HepG2 (cell line): ENCODE data around the gene POMGNT2. TPM values are rescaled to one million over a fixed set of nuclear protein-coding genes. Genes with fewer than 3 reads are reported as not detected.

Experiments
- ELF3 ChIP-seq: IDR thresholded peaks from 2 replicates; pipeline ENCODE4 v1.6.1; 2016; ENCODE audit warnings: missing genetic modification reagents, missing compliant biosample characterization
- LCORL ChIP-seq, 2 experiments: fragments of 450-650 bp in 1 of 2; sonication (generic) in 1 of 2; formaldehyde crosslinking in 1 of 2; IDR thresholded peaks; 2 replicates each; pipeline versions ENCODE4 v1.5.0 to v1.6.1; 2017 to 2020; ENCODE audit warnings: antibody characterized with exemption in 1 of 2, missing genetic modification reagents in 1 of 2
- NFRKB ChIP-seq: fragments of 450-650 bp; IDR thresholded peaks from 2 replicates; pipeline ENCODE4 v1.6.1; 2017
- NPAS2 ChIP-seq: sonication (generic); formaldehyde crosslinking; IDR thresholded peaks from 2 replicates; pipeline ENCODE4 v1.8.0; 2022; ENCODE audit warnings: mild to moderate bottlenecking, missing genetic modification reagents, borderline replicate concordance
- PHF21A ChIP-seq: sonication (generic); formaldehyde crosslinking; IDR thresholded peaks from 2 replicates; pipeline ENCODE4 v1.5.0; 2020; ENCODE audit warnings: mild to moderate bottlenecking, missing genetic modification reagents
- RFX1 ChIP-seq: fragments of 450-650 bp; IDR thresholded peaks from 2 replicates; pipeline ENCODE4 v1.6.1; 2017
- SMARCC2 ChIP-seq: fragments of 450-650 bp; IDR thresholded peaks from 2 replicates; pipeline ENCODE4 v1.6.1; 2017; ENCODE audit warnings: antibody characterized with exemption, mild to moderate bottlenecking
- ZNF326 ChIP-seq: sonication (generic); formaldehyde crosslinking; IDR thresholded peaks from 2 replicates; pipeline ENCODE4 v1.4.0; 2020; ENCODE audit warnings: missing genetic modification reagents, borderline replicate concordance
- ZNF530 ChIP-seq: sonication (generic); formaldehyde crosslinking; IDR thresholded peaks from 2 replicates; pipeline ENCODE4 v1.5.0; 2020; ENCODE audit warnings: low read depth, mild to moderate bottlenecking, missing genetic modification reagents
- ZNF768 ChIP-seq: sonication (generic); formaldehyde crosslinking; IDR thresholded peaks from 2 replicates; pipeline ENCODE4 v1.4.0; 2020; ENCODE audit warnings: missing genetic modification reagents
- polyA plus RNA-seq, 8 experiments: library from polyadenylated mRNA; depleted of rRNA in 3 of 8; stranded (reverse) in 7 of 8; unstranded in 1 of 8; fragments of >200 nt; fragmentation: Illumina TruSeq in 4 of 8; extraction: Trizol in 4 of 8; gene quantifications; 2 replicates each; pipeline versions ENCODE4 v1.2.1 to v1.2.3, GENCODE V29; 2011 to 2016; ENCODE audit warnings: low read depth in 4 of 8, missing spikeins in 1 of 8, mixed read lengths in 1 of 8; ENCODE audit not compliant: insufficient read depth in 1 of 8
- total RNA-seq, 5 experiments: library from RNA; depleted of rRNA; stranded (reverse); fragments of >200 nt; fragmentation: Illumina TruSeq; extraction: Trizol; gene quantifications; 2 replicates each; pipeline ENCODE4 v1.2.3, GENCODE V29; 2016; ENCODE audit warnings: low read depth in 1 of 5
- TF ChIP-seq, protein P1 (sequence below): sonication (generic); formaldehyde crosslinking; IDR thresholded peaks from one replicate; pipeline ENCODE4 v1.5.1; 2020; ENCODE audit warnings: mild to moderate bottlenecking, missing genetic modification reagents; ENCODE audit errors: not compliant biosample characterization
- TF ChIP-seq, protein P2 (sequence below): sonication (generic); formaldehyde crosslinking; IDR thresholded peaks from 2 replicates; pipeline ENCODE4 v1.8.0; 2022; ENCODE audit warnings: mild to moderate bottlenecking, missing genetic modification reagents, borderline replicate concordance
- TF ChIP-seq, protein P3 (sequence below): sonication (generic); formaldehyde crosslinking; IDR thresholded peaks from 2 replicates; pipeline ENCODE4 v1.5.1; 2020; ENCODE audit warnings: mild to moderate bottlenecking, missing genetic modification reagents, borderline replicate concordance

POMGNT2 gene
- total and polyA plus RNA-seq, 2 of the 13 experiments (the other 11 are each of a cell fraction or from before 2014, with no cell fraction given), result 10.5 to 12.4 TPM

DNA sequence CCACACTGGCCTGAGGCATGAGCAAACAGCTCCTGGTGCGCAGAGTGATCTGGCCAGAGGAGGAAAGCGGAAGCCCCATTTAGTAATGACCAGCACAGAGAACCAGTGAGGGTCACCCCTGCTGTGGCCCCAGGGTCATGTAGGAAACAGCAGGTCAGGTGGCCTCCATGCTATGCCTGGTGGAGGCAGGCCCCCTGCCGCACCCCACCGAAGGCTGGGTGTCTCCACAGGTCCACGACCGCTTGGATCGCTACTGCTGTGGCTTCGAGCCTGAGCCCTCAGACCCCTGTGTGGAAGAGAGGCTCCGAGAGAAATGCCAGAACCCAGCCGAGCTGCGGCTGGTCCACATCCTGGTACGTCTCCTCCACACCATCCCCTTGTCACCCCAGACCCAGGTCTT, 52.6 kb downstream of the POMGNT2 start (continued):
- TF ChIP-seq, protein P1, sequence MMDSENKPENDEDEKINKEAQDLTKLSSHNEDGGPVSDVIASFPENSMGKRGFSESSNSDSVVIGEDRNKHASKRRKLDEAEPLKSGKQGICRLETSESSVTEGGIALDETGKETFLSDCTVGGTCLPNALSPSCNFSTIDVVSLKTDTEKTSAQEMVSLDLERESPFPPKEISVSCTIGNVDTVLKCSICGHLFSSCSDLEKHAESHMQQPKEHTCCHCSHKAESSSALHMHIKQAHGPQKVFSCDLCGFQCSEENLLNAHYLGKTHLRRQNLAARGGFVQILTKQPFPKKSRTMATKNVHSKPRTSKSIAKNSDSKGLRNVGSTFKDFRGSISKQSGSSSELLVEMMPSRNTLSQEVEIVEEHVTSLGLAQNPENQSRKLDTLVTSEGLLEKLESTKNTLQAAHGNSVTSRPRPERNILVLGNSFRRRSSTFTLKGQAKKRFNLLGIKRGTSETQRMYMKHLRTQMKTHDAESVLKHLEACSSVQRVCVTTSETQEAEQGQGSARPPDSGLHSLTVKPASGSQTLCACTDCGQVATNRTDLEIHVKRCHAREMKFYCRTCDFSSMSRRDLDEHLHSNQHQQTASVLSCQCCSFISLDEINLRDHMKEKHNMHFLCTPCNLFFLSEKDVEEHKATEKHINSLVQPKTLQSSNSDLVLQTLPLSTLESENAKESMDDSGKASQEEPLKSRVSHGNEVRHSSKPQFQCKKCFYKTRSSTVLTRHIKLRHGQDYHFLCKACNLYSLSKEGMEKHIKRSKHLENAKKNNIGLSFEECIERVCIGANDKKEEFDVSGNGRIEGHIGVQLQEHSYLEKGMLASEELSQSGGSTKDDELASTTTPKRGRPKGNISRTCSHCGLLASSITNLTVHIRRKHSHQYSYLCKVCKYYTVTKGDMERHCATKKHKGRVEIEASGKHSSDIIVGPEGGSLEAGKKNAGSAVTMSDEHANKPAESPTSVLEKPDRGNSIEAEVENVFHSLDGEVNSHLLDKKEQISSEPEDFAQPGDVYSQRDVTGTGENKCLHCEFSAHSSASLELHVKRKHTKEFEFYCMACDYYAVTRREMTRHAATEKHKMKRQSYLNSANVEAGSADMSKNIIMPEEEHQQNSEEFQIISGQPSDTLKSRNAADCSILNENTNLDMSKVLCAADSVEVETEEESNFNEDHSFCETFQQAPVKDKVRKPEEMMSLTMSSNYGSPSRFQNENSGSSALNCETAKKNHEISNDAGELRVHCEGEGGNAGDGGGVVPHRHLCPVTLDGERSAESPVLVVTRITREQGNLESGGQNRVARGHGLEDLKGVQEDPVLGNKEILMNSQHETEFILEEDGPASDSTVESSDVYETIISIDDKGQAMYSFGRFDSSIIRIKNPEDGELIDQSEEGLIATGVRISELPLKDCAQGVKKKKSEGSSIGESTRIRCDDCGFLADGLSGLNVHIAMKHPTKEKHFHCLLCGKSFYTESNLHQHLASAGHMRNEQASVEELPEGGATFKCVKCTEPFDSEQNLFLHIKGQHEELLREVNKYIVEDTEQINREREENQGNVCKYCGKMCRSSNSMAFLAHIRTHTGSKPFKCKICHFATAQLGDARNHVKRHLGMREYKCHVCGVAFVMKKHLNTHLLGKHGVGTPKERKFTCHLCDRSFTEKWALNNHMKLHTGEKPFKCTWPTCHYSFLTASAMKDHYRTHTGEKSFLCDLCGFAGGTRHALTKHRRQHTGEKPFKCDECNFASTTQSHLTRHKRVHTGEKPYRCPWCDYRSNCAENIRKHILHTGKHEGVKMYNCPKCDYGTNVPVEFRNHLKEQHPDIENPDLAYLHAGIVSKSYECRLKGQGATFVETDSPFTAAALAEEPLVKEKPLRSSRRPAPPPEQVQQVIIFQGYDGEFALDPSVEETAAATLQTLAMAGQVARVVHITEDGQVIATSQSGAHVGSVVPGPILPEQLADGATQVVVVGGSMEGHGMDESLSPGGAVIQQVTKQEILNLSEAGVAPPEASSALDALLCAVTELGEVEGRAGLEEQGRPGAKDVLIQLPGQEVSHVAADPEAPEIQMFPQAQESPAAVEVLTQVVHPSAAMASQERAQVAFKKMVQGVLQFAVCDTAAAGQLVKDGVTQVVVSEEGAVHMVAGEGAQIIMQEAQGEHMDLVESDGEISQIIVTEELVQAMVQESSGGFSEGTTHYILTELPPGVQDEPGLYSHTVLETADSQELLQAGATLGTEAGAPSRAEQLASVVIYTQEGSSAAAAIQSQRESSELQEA (CRISPR knock-in tag), result no peak
- TF ChIP-seq, protein P2, sequence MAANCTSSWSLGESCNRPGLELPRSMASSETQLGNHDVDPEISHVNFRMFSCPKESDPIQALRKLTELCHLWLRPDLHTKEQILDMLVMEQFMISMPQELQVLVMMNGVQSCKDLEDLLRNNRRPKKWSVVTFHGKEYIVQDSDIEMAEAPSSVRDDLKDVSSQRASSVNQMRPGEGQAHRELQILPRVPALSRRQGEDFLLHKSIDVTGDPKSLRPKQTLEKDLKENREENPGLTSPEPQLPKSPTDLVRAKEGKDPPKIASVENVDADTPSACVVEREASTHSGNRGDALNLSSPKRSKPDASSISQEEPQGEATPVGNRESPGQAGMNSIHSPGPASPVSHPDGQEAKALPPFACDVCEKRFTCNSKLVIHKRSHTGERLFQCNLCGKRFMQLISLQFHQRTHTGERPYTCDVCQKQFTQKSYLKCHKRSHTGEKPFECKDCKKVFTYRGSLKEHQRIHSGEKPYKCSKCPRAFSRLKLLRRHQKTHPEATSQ (CRISPR knock-in tag), result no peak
- TF ChIP-seq LCORL (IDR thresholded peaks at IDR 0.05) (no peak), LCORL (CRISPR knock-in tag; IDR thresholded peaks at IDR 0.05) (no peak), ZNF768 (CRISPR knock-in tag) (no peak), NPAS2 (CRISPR knock-in tag) (no peak), ZNF326 (CRISPR knock-in tag) (no peak), SMARCC2 (no peak), ELF3 (CRISPR knock-in tag) (no peak), PHF21A (no peak), ZNF530 (CRISPR knock-in tag) (no peak), NFRKB (no peak), RFX1 (no peak)
- TF ChIP-seq, protein P3, sequence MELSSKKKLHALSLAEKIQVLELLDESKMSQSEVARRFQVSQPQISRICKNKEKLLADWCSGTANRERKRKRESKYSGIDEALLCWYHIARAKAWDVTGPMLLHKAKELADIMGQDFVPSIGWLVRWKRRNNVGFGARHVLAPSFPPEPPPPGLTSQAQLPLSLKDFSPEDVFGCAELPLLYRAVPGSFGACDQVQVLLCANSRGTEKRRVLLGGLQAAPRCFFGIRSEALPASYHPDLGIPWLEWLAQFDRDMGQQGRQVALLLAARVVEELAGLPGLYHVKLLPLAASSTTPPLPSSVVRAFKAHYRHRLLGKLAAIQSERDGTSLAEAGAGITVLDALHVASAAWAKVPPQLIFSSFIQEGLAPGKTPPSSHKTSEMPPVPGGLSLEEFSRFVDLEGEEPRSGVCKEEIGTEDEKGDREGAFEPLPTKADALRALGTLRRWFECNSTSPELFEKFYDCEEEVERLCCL, result no peak
